Breast epithelium (tissue), 4 donors: ENCODE data around the gene CCL18. TPM values are rescaled to one million over a fixed set of nuclear protein-coding genes. Genes with fewer than 3 reads are reported as not detected.

Source experiments
- DNase-seq, 2 donors: peaks; one replicate each; pipeline ENCODE4 v3.0.0-alpha.2; 2019; ENCODE audit warnings: low spot score in 2 of 2
- H3K27ac ChIP-seq, 2 donors: fragments of 200-600 bp; sonication (generic) in 1 of 2; one replicate each; pipeline ENCODE4 v1.5.1; 2016 to 2019; ENCODE audit warnings: mild to moderate bottlenecking in 1 of 2
- H3K27me3 ChIP-seq, 2 donors: fragments of 200-600 bp; sonication (generic) in 1 of 2; one replicate each; pipeline versions ENCODE4 v1.5.1 to v1.6.0; 2017 to 2019; ENCODE audit warnings: control low read depth in 1 of 2, mild to moderate bottlenecking in 1 of 2
- H3K36me3 ChIP-seq: fragments of 200-600 bp; one replicate; pipeline ENCODE4 v1.5.1; 2019
- H3K4me1 ChIP-seq, 2 donors: fragments of 200-600 bp; sonication (generic); one replicate each; pipeline ENCODE4 v1.5.1; 2016 to 2019; ENCODE audit warnings: control low read depth in 1 of 2
- H3K4me3 ChIP-seq, 3 donors: fragments of 200-600 bp; sonication (generic); 1 replicate in 2 of 3; 2 replicates in 1 of 3; pipeline ENCODE4 v1.5.1; 2016 to 2019; ENCODE audit warnings: mild to moderate bottlenecking in 3 of 3, moderate library complexity in 2 of 3
- H3K9me3 ChIP-seq, 2 donors: fragments of 200-600 bp; sonication (generic) in 1 of 2; one replicate each; pipeline ENCODE4 v1.5.1; 2016 to 2019; ENCODE audit warnings: control low read depth in 1 of 2
- CTCF ChIP-seq, 3 donors: fragments of 450-650 bp; IDR thresholded peaks; one replicate each; pipeline ENCODE4 v1.5.1; 2016 to 2017; ENCODE audit warnings: antibody characterized with exemption in 3 of 3, mild to moderate bottlenecking in 3 of 3, moderate library complexity in 3 of 3
- POLR2A ChIP-seq: fragments of 450-650 bp; IDR thresholded peaks from one replicate; pipeline ENCODE4 v1.6.1; 2016; ENCODE audit warnings: antibody characterized with exemption, mild to moderate bottlenecking, moderate library complexity
- POLR2AphosphoS5 ChIP-seq, 3 donors: sonication (generic); formaldehyde crosslinking; IDR thresholded peaks; one replicate each; pipeline ENCODE4 v1.6.1; 2017; ENCODE audit warnings: antibody characterized with exemption in 3 of 3
- intact Hi-C: fragments of 100-400 bp; cut with DNase I; formaldehyde crosslinking; loops from one replicate; pipeline ENCODE4 v1.15.1; 2023; ENCODE audit warnings: low total_unique reads
- total RNA-seq, 3 donors: library from RNA; depleted of rRNA; stranded (reverse); fragments of >200 nt; gene quantifications; one replicate each; pipeline ENCODE4 v1.1.0, GENCODE V29; 2016

Gene CCL18
- total RNA-seq, 3 donors from 2014 or later, result 1.3 to 116 TPM; not detected in 1

- no peak overlapping the region for H3K27ac ChIP-seq
- intact Hi-C loops, result no loop called here
- DNase-seq, result no peak
- TF ChIP-seq POLR2AphosphoS5 (IDR thresholded peaks at IDR 0.05) (no peak), POLR2A (no peak), CTCF (IDR thresholded peaks at IDR 0.05) (no peak)
- H3K27me3 ChIP-seq, result no peaks in the 10 kb centered on the region
- no peaks in the 10 kb centered on the region for H3K36me3 ChIP-seq
- H3K4me1 ChIP-seq, result no peaks in the 10 kb centered on the region
- H3K9me3 ChIP-seq, result no peaks in the 10 kb centered on the region
- H3K4me3 ChIP-seq, result no peak overlapping the region
Measured at GRCh38 chr17:36057911-36058310, 6.2 kb upstream of the CCL18 start.

- Histone ChIP-seq H3K36me3 (no peaks in the 10 kb centered on the region), H3K4me1 (no peaks in the 10 kb centered on the region), H3K27me3 (no peaks in the 10 kb centered on the region), H3K9me3 (no peaks in the 10 kb centered on the region), H3K27ac (no peak overlapping the region), H3K4me3 (no peak overlapping the region)
- no peak for DNase-seq
- no peak for TF ChIP-seq POLR2AphosphoS5 (IDR thresholded peaks at IDR 0.05)
- no peak for TF ChIP-seq POLR2A
- no peak for TF ChIP-seq CTCF (IDR thresholded peaks at IDR 0.05)
- intact Hi-C loops, result no loop called here
Measured at GRCh38 chr17:36059406-36059805, 4.7 kb upstream of the CCL18 start.

GRCh38 chr17:36060816-36061215, 3.3 kb upstream of the CCL18 start:
- DNase-seq, result no peak
- H3K4me1 ChIP-seq, result no peaks in the 10 kb centered on the region
- H3K9me3 ChIP-seq, result no peaks in the 10 kb centered on the region
- TF ChIP-seq CTCF (IDR thresholded peaks at IDR 0.05) (no peak), POLR2A (no peak), POLR2AphosphoS5 (IDR thresholded peaks at IDR 0.05) (no peak)
- no peak overlapping the region for H3K27ac ChIP-seq
- intact Hi-C loops, result no loop called here
- no peaks in the 10 kb centered on the region for H3K27me3 ChIP-seq
- H3K4me3 ChIP-seq, result no peak overlapping the region
- no peaks in the 10 kb centered on the region for H3K36me3 ChIP-seq

GRCh38 chr17:36066365-36066985, 2.4 kb downstream of the CCL18 start:
- Histone ChIP-seq H3K27me3 (no peaks in the 10 kb centered on the region), H3K4me1 (no peaks in the 10 kb centered on the region), H3K9me3 (no peaks in the 10 kb centered on the region), H3K4me3 (no peak overlapping the region), H3K27ac (no peak overlapping the region), H3K36me3 (no peaks in the 10 kb centered on the region)
- intact Hi-C loops, result no loop called here
- TF ChIP-seq CTCF (IDR thresholded peaks at IDR 0.05) (no peak), POLR2AphosphoS5 (IDR thresholded peaks at IDR 0.05) (no peak), POLR2A (no peak)
- no peak for DNase-seq

- intact Hi-C loops, result no loop called here
- H3K36me3 ChIP-seq, result no peaks in the 10 kb centered on the region
- no peak for TF ChIP-seq CTCF (IDR thresholded peaks at IDR 0.05)
- no peak for TF ChIP-seq POLR2AphosphoS5 (IDR thresholded peaks at IDR 0.05)
- no peak for TF ChIP-seq POLR2A
- no peaks in the 10 kb centered on the region for H3K27me3 ChIP-seq
- H3K27ac ChIP-seq, result no peak overlapping the region
- DNase-seq, result no peak
- H3K4me3 ChIP-seq, result no peak overlapping the region
- H3K9me3 ChIP-seq, result no peaks in the 10 kb centered on the region
- no peaks in the 10 kb centered on the region for H3K4me1 ChIP-seq
Measured at GRCh38 chr17:36068524-36068923, 4.5 kb downstream of the CCL18 start.
